Naive thymus-derived CD4-positive, alpha-beta T cell (primary cell): ENCODE measurements around the gene SPATA31A1. TPM values are rescaled to one million over a fixed set of nuclear protein-coding genes. Genes with fewer than 3 reads are reported as not detected.
"Not testable (repeated sequence)": the region's sequence is repeated elsewhere in the genome, so short reads cannot be mapped to it uniquely, and the experiment has no call there.

Source experiments
- ATAC-seq: fragments of 150-1000 bp; cut with Tn5 transposase; 2 replicates; pipeline ENCODE4 v1.10.0; 2021; ENCODE audit warnings: mild to moderate bottlenecking, moderate library complexity
- CTCF ChIA-PET: fragments of 350-600 bp; sonication (Branson Sonifier 250); formaldehyde crosslinking; loops from one replicate; lab custom pipeline; 2021; ENCODE audit warnings: antibody characterized with exemption; lab: Charles Lee
- POLR2A ChIA-PET: fragments of 350-600 bp; sonication (Branson Sonifier 250); formaldehyde crosslinking; loops from one replicate; lab custom pipeline; 2021; ENCODE audit warnings: antibody characterized with exemption, inconsistent platforms; lab: Charles Lee
- DNase-seq, 9 donors: peaks; one replicate each; pipeline versions ENCODE4 v3.0.0 to v3.0.0-alpha.2; 2020 to 2022; ENCODE audit warnings: mixed read lengths in 1 of 9
- H3K27ac ChIP-seq: one replicate; pipeline ENCODE4 v1.7.0; 2013; ENCODE audit warnings: mild to moderate bottlenecking, low read depth, low read length, moderate library complexity
- H3K27me3 ChIP-seq, 2 donors: one replicate each; pipeline ENCODE4 v1.7.0; 2013; ENCODE audit warnings: low read length in 2 of 2, mild to moderate bottlenecking in 2 of 2, moderate library complexity in 2 of 2; ENCODE audit not compliant: control insufficient read depth in 2 of 2, insufficient read depth in 2 of 2
- H3K36me3 ChIP-seq, 3 experiments: 1 replicate in 2 of 3; 2 replicates in 1 of 3; pipeline ENCODE4 v1.7.0; 2013; ENCODE audit warnings: low read length in 3 of 3, mild to moderate bottlenecking in 3 of 3, moderate library complexity in 1 of 3; ENCODE audit not compliant: insufficient read depth in 3 of 3, control insufficient read depth in 2 of 3
- H3K4me1 ChIP-seq, 2 donors: one replicate each; pipeline ENCODE4 v1.7.0; 2013; ENCODE audit warnings: low read length in 2 of 2, mild to moderate bottlenecking in 2 of 2, moderate library complexity in 1 of 2; ENCODE audit not compliant: control insufficient read depth in 2 of 2, insufficient read depth in 2 of 2
- H3K4me3 ChIP-seq: 2 replicates; pipeline ENCODE4 v1.7.0; 2013; ENCODE audit warnings: mild to moderate bottlenecking, low read length
- H3K9me3 ChIP-seq, 3 experiments: 1 replicate in 2 of 3; 2 replicates in 1 of 3; pipeline ENCODE4 v1.7.0; 2013; ENCODE audit warnings: low read length in 3 of 3; ENCODE audit not compliant: control insufficient read depth in 2 of 3
- H3K27ac Mint-ChIP-seq, 9 donors: one replicate each; pipeline ENCODE4 v1.8.0; 2020 to 2022; ENCODE audit warnings: mixed read lengths in 9 of 9, mild to moderate bottlenecking in 8 of 9, moderate library complexity in 5 of 9, inconsistent platforms in 2 of 9
- H3K27me3 Mint-ChIP-seq, 5 donors: one replicate each; pipeline ENCODE4 v1.8.0; 2021 to 2022; ENCODE audit warnings: mixed read lengths in 5 of 5, mild to moderate bottlenecking in 1 of 5
- H3K36me3 Mint-ChIP-seq, 5 donors: one replicate each; pipeline ENCODE4 v1.8.0; 2020 to 2022; ENCODE audit warnings: mixed read lengths in 5 of 5, mild to moderate bottlenecking in 3 of 5, inconsistent platforms in 1 of 5
- H3K4me1 Mint-ChIP-seq, 7 donors: one replicate each; pipeline ENCODE4 v1.8.0; 2020 to 2022; ENCODE audit warnings: mixed read lengths in 7 of 7, mild to moderate bottlenecking in 3 of 7, inconsistent platforms in 1 of 7
- H3K4me3 Mint-ChIP-seq, 10 donors: one replicate each; pipeline ENCODE4 v1.8.0; 2020 to 2022; ENCODE audit warnings: mild to moderate bottlenecking in 10 of 10, mixed read lengths in 10 of 10, moderate library complexity in 6 of 10, inconsistent platforms in 2 of 10
- H3K9me3 Mint-ChIP-seq, 11 donors: one replicate each; pipeline ENCODE4 v1.8.0; 2020 to 2022; ENCODE audit warnings: mixed read lengths in 11 of 11, mild to moderate bottlenecking in 4 of 11, inconsistent platforms in 1 of 11, moderate library complexity in 1 of 11
- intact Hi-C, 2 donors: fragments of 100-400 bp; cut with micrococcal nuclease; formaldehyde crosslinking; loops; one replicate each; pipeline ENCODE4 v1.15.1; 2023
- polyA plus RNA-seq, 2 donors: library from polyadenylated mRNA; unstranded; fragments of 300-500 nt; fragmentation: Illumina TruSeq; gene quantifications; one replicate each; pipeline ENCODE4 v1.2.3, GENCODE V29; 2021
- total RNA-seq, 6 experiments: library from RNA in 5 of 6; stranded (reverse) in 5 of 6; gene quantifications; 1 replicate in 5 of 6; 2 replicates in 1 of 6; pipeline ENCODE4 v1.2.3 and lab custom pipeline; 2021 to 2026

Gene SPATA31A1
- not detected for total RNA-seq
- polyA plus RNA-seq: not detected
- not detected for total RNA-seq (lab: John Stamatoyannopoulos, UW)

DNA sequence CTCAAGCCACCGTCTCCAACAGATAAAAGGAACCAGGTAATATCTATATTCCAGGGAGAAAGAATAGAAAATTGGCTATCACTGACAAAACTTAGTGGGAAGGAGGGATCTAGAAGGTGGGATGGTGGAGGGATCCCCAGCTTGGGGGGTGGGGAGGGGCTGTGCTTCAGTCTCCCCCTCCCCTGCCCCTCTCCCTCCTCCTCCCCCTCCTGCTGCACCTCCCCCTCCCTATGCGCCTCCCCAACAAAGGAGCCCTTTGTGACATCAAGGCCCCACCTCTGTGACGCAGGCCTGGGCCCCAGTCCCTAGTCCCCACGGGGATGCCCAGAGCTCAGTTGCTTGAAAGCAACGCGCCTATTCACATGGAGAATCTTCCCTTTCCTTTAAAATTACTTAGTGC is at the start of gene SPATA31A1:
Gene SPATA31A1, plus strand, starts transcription at position 301 of the 400 bp plus-strand sequence. Its CDS starts 62 bp downstream, at position 363.
- CTCF ChIA-PET, H3K4me1 Mint-ChIP-seq, H3K4me3 Mint-ChIP-seq, H3K27me3 Mint-ChIP-seq, H3K27ac Mint-ChIP-seq, POLR2A ChIA-PET, H3K9me3 ChIP-seq, H3K27me3 ChIP-seq, H3K4me3 ChIP-seq, DNase-seq, H3K4me1 ChIP-seq, H3K9me3 Mint-ChIP-seq, intact Hi-C loops, H3K27ac ChIP-seq, ATAC-seq, H3K36me3 ChIP-seq, H3K36me3 Mint-ChIP-seq: not testable (repeated sequence)

DNA sequence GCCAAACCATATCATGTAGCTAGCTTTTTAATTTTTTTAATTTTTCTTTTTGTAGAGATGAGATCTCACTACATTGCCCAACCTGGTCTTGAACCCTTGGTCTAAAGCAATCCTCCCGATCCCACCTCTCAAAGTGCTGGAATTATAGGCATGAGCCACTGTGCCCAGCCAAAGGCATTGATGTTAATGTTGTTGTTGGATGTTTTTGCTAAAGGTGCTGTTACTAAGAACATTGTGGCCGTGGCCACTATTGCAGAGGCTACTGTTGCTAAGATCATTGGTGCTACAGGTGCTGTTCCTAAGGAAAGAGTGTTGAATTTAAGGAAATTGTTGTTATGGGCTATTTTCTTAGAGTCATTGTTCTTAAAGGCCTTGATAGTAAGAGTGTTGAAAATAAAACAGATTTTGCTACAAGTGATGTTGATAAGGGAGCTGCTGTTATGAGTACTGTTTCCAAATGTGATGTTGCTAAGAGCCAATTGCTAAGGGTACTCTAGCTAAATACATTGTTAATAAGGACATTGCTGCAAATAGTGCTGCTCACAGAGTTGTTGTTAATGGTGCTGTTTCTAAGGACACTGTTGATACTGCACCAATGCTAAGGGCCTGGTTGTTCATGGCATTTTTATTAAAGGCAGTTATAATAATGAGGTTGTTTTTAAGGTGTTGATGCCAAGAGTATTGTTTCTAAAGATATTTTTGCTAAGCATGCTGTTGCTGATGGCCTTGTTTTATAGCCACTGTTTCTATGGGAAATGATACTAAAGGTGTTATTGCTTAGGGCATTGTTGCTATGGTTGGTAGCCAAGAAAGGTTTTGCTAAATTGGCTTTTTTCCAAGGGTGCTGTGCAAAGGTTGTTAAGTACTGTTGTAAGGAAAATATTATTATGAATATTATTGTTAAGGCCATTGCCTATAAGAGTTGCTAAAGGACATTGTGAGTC is 52.1 kb downstream of the SPATA31A1 start:
- H3K27me3 ChIP-seq, H3K27me3 Mint-ChIP-seq, H3K27ac Mint-ChIP-seq, CTCF ChIA-PET, H3K4me3 ChIP-seq, H3K4me3 Mint-ChIP-seq, H3K27ac ChIP-seq, H3K36me3 Mint-ChIP-seq, H3K9me3 ChIP-seq, POLR2A ChIA-PET, H3K9me3 Mint-ChIP-seq, intact Hi-C loops, H3K4me1 ChIP-seq, ATAC-seq, H3K36me3 ChIP-seq, DNase-seq, H3K4me1 Mint-ChIP-seq: not testable (repeated sequence)

DNA sequence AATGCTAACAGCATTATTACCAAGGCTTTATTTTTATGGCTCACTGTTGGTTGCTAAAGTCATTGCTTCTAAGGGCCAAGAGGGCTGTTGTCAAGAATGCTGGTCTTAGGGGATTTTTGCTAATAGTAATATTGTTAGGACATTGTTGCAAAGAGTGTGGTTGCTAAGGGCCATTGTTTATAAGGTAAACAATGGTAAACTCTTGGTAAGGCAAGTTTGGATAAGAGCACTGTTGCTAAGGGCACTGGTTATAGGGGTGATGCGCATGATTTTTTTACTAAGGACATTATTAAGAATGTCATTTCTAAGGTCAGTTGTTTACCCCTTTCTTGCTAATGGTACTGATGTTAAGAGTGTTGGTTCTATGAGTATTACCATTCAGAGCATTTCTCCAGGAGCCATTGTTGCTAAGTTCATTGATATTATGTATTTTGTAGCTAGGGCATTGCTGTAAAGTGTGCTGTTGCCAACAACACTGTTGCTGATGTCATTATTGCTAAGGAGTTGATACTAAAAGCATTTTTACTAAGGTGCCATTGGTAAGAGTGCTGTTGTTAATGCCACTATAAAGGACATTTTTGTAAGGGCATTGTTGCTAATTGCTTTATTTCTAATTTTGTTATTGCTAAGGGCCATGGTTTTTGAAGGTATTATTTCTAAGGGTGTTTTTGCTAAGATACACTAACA is 55.9 kb downstream of the SPATA31A1 start:
- POLR2A ChIA-PET, H3K9me3 ChIP-seq, H3K4me3 ChIP-seq, H3K27me3 Mint-ChIP-seq, H3K4me1 ChIP-seq, H3K27ac Mint-ChIP-seq, CTCF ChIA-PET, H3K36me3 ChIP-seq, ATAC-seq, H3K4me1 Mint-ChIP-seq, intact Hi-C loops, H3K27ac ChIP-seq, DNase-seq, H3K4me3 Mint-ChIP-seq, H3K9me3 Mint-ChIP-seq, H3K36me3 Mint-ChIP-seq, H3K27me3 ChIP-seq: not testable (repeated sequence)

Other genes starting within 250 kb of the SPATA31A1 start
- gene CNTNAP3, start 67.5 kb upstream of the SPATA31A1 start, total RNA-seq: not detected
- not detected for gene CNTNAP3, start 67.5 kb upstream of the SPATA31A1 start, polyA plus RNA-seq